Activated CD4-positive, alpha-beta T cell treated with anti-CD3 and anti-CD28 coated beads, Interleukin-2, Interleukin-6, amounts not matched to agents 100 ng/mL and 50 ng/mL, durations not matched to agents 16 hours and 8 hours (primary cell): ENCODE measurements around the gene GGA1.

ENCODE experiments used
- DNase-seq: peaks from one replicate; pipeline ENCODE4 v3.0.0-alpha.2; 2020

GGA1 gene, protein sequence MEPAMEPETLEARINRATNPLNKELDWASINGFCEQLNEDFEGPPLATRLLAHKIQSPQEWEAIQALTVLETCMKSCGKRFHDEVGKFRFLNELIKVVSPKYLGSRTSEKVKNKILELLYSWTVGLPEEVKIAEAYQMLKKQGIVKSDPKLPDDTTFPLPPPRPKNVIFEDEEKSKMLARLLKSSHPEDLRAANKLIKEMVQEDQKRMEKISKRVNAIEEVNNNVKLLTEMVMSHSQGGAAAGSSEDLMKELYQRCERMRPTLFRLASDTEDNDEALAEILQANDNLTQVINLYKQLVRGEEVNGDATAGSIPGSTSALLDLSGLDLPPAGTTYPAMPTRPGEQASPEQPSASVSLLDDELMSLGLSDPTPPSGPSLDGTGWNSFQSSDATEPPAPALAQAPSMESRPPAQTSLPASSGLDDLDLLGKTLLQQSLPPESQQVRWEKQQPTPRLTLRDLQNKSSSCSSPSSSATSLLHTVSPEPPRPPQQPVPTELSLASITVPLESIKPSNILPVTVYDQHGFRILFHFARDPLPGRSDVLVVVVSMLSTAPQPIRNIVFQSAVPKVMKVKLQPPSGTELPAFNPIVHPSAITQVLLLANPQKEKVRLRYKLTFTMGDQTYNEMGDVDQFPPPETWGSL

DNA sequence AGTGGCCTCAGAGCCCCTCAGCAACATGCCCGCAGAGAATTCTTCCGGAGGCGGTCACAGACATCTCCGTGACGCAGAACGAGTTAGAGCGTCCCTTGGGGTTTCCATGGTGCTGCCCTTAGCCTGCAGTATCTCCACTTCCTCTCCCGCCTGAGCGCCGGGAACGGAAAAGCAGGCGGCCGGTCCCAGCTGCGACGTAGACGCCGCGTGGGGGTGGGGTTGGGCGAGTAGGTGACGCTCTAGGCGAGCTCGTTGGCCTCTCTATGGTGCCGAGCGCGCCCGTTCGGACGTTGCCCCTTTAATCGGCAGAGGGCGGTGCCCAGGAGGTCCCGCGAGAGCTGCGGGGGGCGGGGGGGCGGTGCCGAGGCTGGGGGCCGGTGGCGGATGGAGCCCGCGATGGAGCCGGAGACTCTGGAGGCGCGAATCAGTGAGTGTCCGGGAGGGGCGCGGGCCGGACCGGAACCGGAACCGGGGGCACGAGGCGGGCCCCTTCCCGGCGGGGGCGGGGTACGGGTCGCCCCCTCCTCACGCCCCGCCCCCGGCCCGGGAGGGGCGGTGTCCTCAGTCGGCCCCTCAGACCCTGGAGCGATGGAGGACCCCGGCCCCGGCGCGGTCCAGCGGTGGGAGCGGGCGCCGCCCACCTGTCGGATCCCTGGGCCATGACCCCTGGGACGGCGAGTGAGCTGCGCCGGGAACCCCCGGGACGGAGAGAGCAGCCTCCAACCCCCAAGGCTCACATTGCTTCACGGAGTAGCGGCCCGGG lies at the start of gene GGA1:
GGA1 (plus strand) TSS at position 358 of the 763 bp plus-strand sequence; CDS start at position 385, 27 bp downstream.
- DNase-seq, result peak; percentile 97

GRCh38 chr22:37559521-37559900 lies 49.1 kb upstream of the GGA1 start:
- DNase-seq, result no peak

GRCh38 chr22:37559901-37560607 lies 48.6 kb upstream of the GGA1 start, which contains the start of gene CDC42EP1:
CDC42EP1 (plus strand) TSS chr22:37560480; CDS start chr22:37566350, 5,870 bp downstream.
- no peak for DNase-seq

DNA sequence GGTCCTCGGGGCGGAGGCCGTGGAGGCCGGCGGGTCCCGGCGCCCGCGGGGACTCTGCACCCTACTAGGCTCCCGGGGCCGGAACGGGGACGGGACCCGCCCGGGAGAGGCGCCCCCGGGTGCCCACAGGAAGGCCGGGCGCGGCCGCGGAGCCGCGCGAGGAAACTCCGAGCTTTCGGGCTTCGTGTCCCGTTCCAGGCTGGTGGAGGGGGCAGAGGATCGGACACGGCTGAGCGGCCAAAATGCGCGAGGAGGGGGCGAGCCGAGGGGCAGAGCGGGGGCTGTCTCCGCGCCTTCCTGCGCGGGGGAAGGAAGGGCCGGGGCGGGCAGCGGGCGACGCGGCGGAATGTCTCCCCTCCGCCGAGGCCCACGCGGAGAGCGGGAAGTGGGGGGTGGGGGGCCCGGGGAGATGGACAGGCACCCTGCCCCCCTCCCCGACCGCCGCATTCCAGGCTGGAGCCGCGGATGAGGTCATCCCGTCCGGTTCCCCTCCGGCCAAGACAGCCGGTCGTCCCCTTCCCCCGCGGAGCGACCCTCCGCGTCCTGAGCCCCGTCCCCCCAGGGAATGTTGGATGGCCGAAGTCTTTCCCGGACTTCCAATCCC lies 47.9 kb upstream of the GGA1 start:
- no peak for DNase-seq

GRCh38 chr22:37561212-37562048 lies 47.2 kb upstream of the GGA1 start:
- peak; percentile 87 for DNase-seq

- no peak for DNase-seq
Measured at GRCh38 chr22:37562049-37562875, 46.4 kb upstream of the GGA1 start.

- DNase-seq, result no peak
Measured at GRCh38 chr22:37563153-37564081, 45.2 kb upstream of the GGA1 start.

DNA sequence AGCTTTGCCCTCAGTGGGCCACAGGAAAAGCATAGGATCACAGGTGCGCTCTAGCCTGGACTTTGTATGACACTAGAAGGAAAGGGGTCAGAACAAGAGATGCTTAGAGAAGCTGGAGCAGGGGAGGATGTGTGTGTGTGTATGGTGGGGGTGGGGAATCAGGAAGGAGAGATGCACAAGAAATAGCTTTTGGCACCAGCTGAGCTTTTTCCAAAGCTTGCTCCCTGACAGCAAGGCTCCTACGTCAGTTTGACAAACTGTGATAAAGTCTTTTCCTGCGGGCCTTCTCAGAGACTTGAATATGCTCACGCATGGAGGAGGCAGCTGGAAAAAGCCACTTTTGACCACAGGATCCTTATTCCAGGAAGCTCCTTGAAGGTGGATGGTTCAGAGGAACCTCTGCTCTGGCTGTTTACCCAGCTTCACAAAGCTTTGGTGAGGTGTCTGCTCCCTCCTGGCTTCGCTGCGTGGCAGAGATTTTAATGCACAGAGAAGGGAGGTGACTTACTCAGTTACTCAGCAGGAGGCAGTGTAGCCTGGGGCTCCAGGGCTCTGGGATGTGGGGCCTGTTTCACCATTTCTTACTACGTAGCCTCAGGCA lies 44.4 kb upstream of the GGA1 start:
- DNase-seq, result no peak

DNA sequence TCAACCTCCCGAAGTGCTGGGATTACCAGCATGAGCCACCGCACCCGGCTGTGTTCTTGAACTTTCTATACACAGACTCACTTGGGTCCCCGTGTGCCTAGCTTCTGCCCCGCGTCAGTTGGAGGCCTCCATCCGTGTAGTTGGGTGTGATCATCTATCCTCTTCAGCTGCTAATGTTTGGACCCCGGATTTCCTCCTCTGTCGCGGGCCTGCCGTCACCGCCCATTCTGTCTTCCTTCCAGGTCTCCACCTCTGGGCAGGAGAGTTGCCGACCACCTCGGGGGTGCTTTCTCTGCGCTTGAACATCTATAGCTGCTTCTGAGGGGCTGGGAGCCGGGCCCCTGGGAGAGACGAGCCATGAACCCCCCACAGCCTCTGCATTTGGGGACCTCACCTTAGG lies 42.8 kb upstream of the GGA1 start:
- no peak for DNase-seq

- peak; percentile 45 for DNase-seq
Measured at GRCh38 chr22:37566329-37566837, 42.3 kb upstream of the GGA1 start.

GRCh38 chr22:37566903-37567798 lies 41.5 kb upstream of the GGA1 start:
- DNase-seq, result peak; percentile 98

DNA sequence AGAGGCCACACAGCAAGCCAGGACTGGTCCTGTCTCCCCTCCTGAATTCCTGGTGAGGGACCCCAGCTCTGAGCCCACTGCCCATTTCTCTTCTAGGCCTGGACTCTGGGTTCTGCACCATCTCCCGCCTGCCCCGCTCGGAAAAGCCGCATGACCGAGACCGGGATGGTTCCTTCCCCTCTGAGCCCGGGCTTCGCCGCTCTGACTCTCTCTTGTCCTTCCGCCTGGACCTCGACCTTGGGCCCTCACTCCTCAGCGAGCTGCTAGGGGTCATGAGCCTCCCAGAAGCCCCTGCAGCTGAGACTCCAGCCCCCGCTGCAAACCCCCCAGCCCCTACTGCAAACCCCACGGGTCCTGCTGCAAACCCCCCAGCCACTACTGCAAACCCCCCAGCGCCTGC lies 40.6 kb upstream of the GGA1 start:
- no peak for DNase-seq

- no peak for DNase-seq
Measured at GRCh38 chr22:37568448-37569008, 40.1 kb upstream of the GGA1 start.

DNA sequence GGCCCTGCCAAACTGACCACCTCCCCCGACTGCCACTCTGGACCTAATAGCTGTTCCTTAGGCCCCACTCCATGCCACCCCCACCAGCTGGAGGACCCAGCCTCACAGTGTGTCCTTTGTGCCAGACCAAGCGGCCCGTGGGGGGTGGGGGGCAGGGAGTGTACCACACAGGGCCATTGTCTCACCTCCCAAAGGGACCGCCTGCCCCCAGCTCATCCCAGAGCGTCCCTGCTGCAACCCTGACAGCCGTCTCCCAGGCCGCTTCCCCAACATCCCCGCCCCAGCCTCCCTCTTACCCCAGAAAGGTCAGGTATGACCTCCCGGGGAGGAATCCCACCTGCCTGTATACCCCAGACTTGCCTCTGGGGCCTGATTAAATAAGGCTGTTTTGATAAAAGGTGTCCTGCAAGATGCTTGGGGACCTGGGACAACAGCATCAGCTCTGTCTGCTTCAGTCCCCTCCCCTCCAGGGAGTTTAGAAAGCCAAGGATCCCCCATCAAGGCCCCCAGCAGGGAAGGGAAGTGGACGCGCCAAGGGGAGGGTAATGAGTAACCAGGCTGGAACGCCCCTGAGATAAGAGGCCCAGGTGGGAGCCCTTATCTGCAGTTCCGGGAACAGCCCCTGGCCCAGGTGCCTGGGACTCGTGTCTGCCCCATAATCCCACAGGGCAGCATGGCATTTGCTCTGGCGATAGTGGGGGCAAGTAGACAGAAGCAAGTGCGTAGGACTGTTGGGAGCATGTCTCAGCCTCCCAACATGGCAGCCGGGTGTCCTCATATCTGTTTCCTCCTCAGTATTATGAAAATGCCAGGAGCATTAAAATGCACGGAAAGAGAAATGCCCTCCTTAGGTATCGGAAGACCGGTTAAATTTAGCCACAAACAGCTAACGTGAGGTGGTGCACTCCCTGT lies 39.4 kb upstream of the GGA1 start:
- DNase-seq, result no peak

DNA sequence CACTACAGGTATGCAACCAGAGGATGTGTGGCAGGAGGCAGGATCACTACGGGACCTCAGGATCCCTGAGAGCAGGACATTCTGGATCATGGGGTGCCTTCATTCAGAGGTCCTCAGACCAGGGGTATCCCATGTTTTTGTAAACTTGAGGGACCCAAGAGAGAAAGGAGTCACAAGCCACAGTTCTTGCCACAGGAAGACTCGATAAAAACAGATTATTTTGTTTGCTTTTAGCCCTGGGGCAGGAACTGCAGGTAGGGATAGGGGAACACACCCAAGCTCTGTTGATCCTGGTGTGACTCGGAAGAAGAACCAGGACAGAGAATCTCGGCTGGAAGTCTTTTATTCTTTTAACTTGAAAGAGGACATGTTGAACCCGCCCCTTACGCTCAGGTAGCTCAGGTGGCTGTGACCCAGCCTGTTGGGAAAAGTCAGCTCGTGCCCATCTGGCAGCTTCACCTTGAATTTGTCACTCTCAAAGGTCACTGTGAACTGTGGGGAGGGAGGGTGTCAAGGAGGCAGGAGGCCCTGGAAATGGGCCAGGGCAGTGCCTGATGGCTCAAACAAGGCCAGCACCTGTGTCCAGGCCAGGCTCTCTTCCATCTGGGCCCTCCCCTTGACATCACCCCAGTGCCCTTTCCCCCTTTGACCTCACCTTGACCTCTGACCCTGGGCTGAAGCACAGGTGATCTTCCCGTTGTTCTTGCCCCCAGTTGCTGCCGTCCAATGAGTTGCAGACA lies 38.5 kb upstream of the GGA1 start:
- DNase-seq, result no peak

DNA sequence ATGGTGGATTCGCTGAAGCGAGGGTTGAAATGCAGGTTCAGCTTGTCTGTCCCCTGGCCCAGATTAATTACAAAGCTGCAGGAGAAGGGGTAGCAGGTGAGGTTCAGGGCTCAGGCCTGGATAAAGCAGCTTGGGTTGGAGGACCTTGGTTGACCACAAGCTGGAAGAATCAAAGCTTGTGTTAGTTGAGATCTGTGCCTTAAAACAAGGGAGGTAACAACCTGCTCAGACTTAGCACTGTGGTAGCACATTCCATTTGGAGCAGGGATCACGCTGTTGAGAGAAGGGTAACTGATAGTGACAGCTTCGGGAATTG lies 38.0 kb upstream of the GGA1 start:
- no peak for DNase-seq
